Spleen (tissue), 7 donors: ENCODE results near the gene PDCD10.

Source experiments
- POLR2AphosphoS5 ChIP-seq, 3 donors: sonication (generic); formaldehyde crosslinking; IDR thresholded peaks; one replicate each; pipeline ENCODE4 v1.5.1; 2017; ENCODE audit warnings: antibody characterized with exemption in 3 of 3
- TF ChIP-seq, protein P1 (sequence below), 11 experiments: fragments of 200-600 bp in 7 of 11; fragments of 450-650 bp in 4 of 11; sonication (generic) in 4 of 11; IDR thresholded peaks in 8 of 11; conservative IDR thresholded peaks in 3 of 11; 1 replicate in 7 of 11; 2 replicates in 4 of 11; pipeline versions ENCODE4 v1.4.0 to v1.8.0; 2016 to 2021; ENCODE audit warnings: antibody characterized with exemption in 11 of 11, inconsistent platforms in 4 of 11, mild to moderate bottlenecking in 1 of 11
- donor health status: DM: no; HTN: no; CAD: no; lungs with moderate emphysema.
- donor health status: DM: no; HTN: no; CAD: no.
- donor health status: DM: no; HTN: no; CAD: no.

DNA sequence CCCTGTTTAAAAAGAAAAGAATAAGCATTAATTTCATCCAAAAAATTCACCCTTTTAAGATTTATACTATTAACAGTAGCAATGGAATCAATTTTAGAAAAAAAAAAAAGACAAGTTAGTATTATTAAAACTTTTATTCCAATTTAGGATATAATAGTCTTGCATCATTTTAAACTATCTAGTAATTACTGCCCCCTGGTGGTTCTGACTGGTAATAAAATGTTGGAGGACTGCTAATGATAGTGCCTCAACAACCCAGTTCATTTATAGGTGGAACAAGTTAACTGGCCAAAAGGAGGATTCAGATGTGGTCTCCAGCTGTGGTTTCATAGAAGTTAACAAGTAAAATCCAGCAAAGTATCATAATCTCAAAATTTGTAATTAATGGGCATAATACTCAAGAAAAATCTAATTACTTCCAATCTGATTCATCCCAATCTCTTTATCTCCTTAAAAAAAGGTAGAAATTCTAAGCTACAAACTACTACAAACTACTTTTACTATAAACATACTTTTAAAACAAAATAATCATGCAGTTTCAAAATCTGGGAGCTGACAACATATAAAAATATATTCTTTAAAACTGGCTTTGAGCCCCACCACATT lies 50.2 kb downstream of the PDCD10 start:
- TF ChIP-seq, protein P1, sequence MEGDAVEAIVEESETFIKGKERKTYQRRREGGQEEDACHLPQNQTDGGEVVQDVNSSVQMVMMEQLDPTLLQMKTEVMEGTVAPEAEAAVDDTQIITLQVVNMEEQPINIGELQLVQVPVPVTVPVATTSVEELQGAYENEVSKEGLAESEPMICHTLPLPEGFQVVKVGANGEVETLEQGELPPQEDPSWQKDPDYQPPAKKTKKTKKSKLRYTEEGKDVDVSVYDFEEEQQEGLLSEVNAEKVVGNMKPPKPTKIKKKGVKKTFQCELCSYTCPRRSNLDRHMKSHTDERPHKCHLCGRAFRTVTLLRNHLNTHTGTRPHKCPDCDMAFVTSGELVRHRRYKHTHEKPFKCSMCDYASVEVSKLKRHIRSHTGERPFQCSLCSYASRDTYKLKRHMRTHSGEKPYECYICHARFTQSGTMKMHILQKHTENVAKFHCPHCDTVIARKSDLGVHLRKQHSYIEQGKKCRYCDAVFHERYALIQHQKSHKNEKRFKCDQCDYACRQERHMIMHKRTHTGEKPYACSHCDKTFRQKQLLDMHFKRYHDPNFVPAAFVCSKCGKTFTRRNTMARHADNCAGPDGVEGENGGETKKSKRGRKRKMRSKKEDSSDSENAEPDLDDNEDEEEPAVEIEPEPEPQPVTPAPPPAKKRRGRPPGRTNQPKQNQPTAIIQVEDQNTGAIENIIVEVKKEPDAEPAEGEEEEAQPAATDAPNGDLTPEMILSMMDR (IDR thresholded peaks at IDR 0.05 in 8 of 11, conservative IDR thresholded peaks at IDR 0.05 in 3 of 11) = peak; percentile 5 to 84 (median 73)
- no peak for TF ChIP-seq POLR2AphosphoS5 (IDR thresholded peaks at IDR 0.05)
